ENCODE measurements around the gene CISTR.
"Not testable (repeated sequence)": the region's sequence is repeated elsewhere in the genome, so short reads cannot be mapped to it uniquely, and the experiment has no call there.

The CISTR gene

GRCh38 chr12:53722450-53723041 is 29.2 kb downstream of the CISTR start:
- TF ChIP-seq CTCF (IDR thresholded peaks at IDR 0.05; ENCODE audit: poor library complexity, severe bottlenecking), result no peak
- no peak overlapping the region for H3K4me3 ChIP-seq (ENCODE audit: severe bottlenecking)
- 0 out of 2 replicates have a peak, but pooled peaks cover 5% of the 10 kb centered on the region for H3K36me3 ChIP-seq (ENCODE audit: low read depth)
- peaks cover 8% of the 10 kb centered on the region for H3K4me1 ChIP-seq (ENCODE audit: insufficient read depth, poor library complexity, severe bottlenecking)
- no peak for DNase-seq (ENCODE audit: low spot score)
- no peaks in the 10 kb centered on the region for H3K27me3 ChIP-seq (ENCODE audit: insufficient read depth, poor library complexity, severe bottlenecking)
- H3K9me3 ChIP-seq (ENCODE audit: severe bottlenecking), result no peaks in the 10 kb centered on the region
- no peak overlapping the region for H3K27ac ChIP-seq (ENCODE audit: poor library complexity, severe bottlenecking)
- ATAC-seq (ENCODE audit: low read depth), result no peak

- ATAC-seq (ENCODE audit: low read depth), result no peak
- no peak for DNase-seq (ENCODE audit: low spot score)
- H3K4me1 ChIP-seq (ENCODE audit: insufficient read depth, poor library complexity, severe bottlenecking), result peaks cover 5% of the 10 kb centered on the region
- no peak overlapping the region for H3K27ac ChIP-seq (ENCODE audit: poor library complexity, severe bottlenecking)
- no peaks in the 10 kb centered on the region for H3K9me3 ChIP-seq (ENCODE audit: severe bottlenecking)
- H3K36me3 ChIP-seq (ENCODE audit: low read depth), result 0 out of 2 replicates have a peak, but pooled peaks cover 5% of the 10 kb centered on the region
- H3K4me3 ChIP-seq (ENCODE audit: severe bottlenecking), result no peak overlapping the region
- H3K27me3 ChIP-seq (ENCODE audit: insufficient read depth, poor library complexity, severe bottlenecking), result no peaks in the 10 kb centered on the region
- no peak for TF ChIP-seq CTCF (IDR thresholded peaks at IDR 0.05; ENCODE audit: poor library complexity, severe bottlenecking)
These were observed 30.8 kb downstream of the CISTR start for GRCh38 chr12:53720946-53721345.

- H3K27me3 ChIP-seq (ENCODE audit: insufficient read depth, poor library complexity, severe bottlenecking), result no peaks in the 10 kb centered on the region
- ATAC-seq (ENCODE audit: low read depth) (no peak), DNase-seq (ENCODE audit: low spot score) (no peak)
- no peaks in the 10 kb centered on the region for H3K9me3 ChIP-seq (ENCODE audit: severe bottlenecking)
- no peak for TF ChIP-seq CTCF (IDR thresholded peaks at IDR 0.05; ENCODE audit: poor library complexity, severe bottlenecking)
- H3K36me3 ChIP-seq (ENCODE audit: low read depth), result 0 out of 2 replicates have a peak, but pooled peaks cover 2% of the 10 kb centered on the region
- no peak overlapping the region for H3K4me3 ChIP-seq (ENCODE audit: severe bottlenecking)
- no peak overlapping the region for H3K27ac ChIP-seq (ENCODE audit: poor library complexity, severe bottlenecking)
- H3K4me1 ChIP-seq (ENCODE audit: insufficient read depth, poor library complexity, severe bottlenecking), result no peaks in the 10 kb centered on the region
These were observed 32.1 kb downstream of the CISTR start for GRCh38 chr12:53719649-53720048.

- H3K36me3 ChIP-seq (ENCODE audit: low read depth); H3K9me3 ChIP-seq (ENCODE audit: severe bottlenecking); H3K4me1 ChIP-seq (ENCODE audit: insufficient read depth, poor library complexity, severe bottlenecking); H3K4me3 ChIP-seq (ENCODE audit: severe bottlenecking); ATAC-seq (ENCODE audit: low read depth); H3K27ac ChIP-seq (ENCODE audit: poor library complexity, severe bottlenecking); H3K27me3 ChIP-seq (ENCODE audit: insufficient read depth, poor library complexity, severe bottlenecking); DNase-seq (ENCODE audit: low spot score): not testable (repeated sequence)
These were observed 33.2 kb downstream of the CISTR start for GRCh38 chr12:53718567-53718966.

GRCh38 chr12:53717319-53717718 is 34.5 kb downstream of the CISTR start:
- Histone ChIP-seq H3K36me3 (ENCODE audit: low read depth) (no peaks in the 10 kb centered on the region), H3K4me3 (ENCODE audit: severe bottlenecking) (no peak overlapping the region), H3K27ac (ENCODE audit: poor library complexity, severe bottlenecking) (no peak overlapping the region), H3K27me3 (ENCODE audit: insufficient read depth, poor library complexity, severe bottlenecking) (no peaks in the 10 kb centered on the region), H3K9me3 (ENCODE audit: severe bottlenecking) (no peaks in the 10 kb centered on the region), H3K4me1 (ENCODE audit: insufficient read depth, poor library complexity, severe bottlenecking) (no peaks in the 10 kb centered on the region)
- no peak for ATAC-seq (ENCODE audit: low read depth)
- TF ChIP-seq CTCF (IDR thresholded peaks at IDR 0.05; ENCODE audit: poor library complexity, severe bottlenecking), result no peak
- DNase-seq (ENCODE audit: low spot score), result no peak
